Measurements from ENCODE around the gene DBN1. TPM values are rescaled to one million over a fixed set of nuclear protein-coding genes. Genes with fewer than 3 reads are reported as not detected.

Gene DBN1
- total RNA-seq, 2 donors from 2014 or later, result 322 to 383 TPM

- WGBS, 2 experiments (ENCODE audit: insufficient coverage in 1 of 2, insufficient read length in 1 of 2), result 71 to 73% methylated on average over 9 to 14 of the region's 14 CpGs
- Mint-ChIP-seq H3K27ac (peak overlapping the region; percentile 44), H3K4me1 (peaks cover 35% of the 10 kb centered on the region), H3K4me3 (peak overlapping the region; percentile 74), H3K27me3 (ENCODE audit: insufficient read depth) (no peaks in the 10 kb centered on the region), H3K9me3 (no peaks in the 10 kb centered on the region), H3K36me3 (ENCODE audit: low read depth) (peaks cover 44% of the 10 kb centered on the region)
- peak overlapping the region; percentile 86 for H3K9ac ChIP-seq (ENCODE audit: extremely low read depth, low read length, poor library complexity, severe bottlenecking)
- H3K9me3 ChIP-seq (ENCODE audit: control insufficient read depth, low read length), result no peaks in the 10 kb centered on the region
- H3K4me1 ChIP-seq (ENCODE audit: control insufficient read depth, insufficient read depth, low read length), result peaks cover 31% of the 10 kb centered on the region
- peak overlapping the region; percentile 93 for H3K4me3 ChIP-seq (ENCODE audit: low read length)
- H3K36me3 ChIP-seq (ENCODE audit: control insufficient read depth, insufficient read depth, low read length), result peaks cover 55% of the 10 kb centered on the region
- peak; percentile 60 for DNase-seq
- H3K27me3 ChIP-seq (ENCODE audit: control insufficient read depth, insufficient read depth, low read length, poor library complexity, severe bottlenecking), result no peaks in the 10 kb centered on the region
- H3K27ac ChIP-seq (ENCODE audit: low read depth, low read length), result peak overlapping the region; percentile 96
- no peak for TF ChIP-seq CTCF (conservative IDR thresholded peaks at IDR 0.05)
These were observed 1.7 kb downstream of the DBN1 start for GRCh38 chr5:177471610-177472356.

DNA sequence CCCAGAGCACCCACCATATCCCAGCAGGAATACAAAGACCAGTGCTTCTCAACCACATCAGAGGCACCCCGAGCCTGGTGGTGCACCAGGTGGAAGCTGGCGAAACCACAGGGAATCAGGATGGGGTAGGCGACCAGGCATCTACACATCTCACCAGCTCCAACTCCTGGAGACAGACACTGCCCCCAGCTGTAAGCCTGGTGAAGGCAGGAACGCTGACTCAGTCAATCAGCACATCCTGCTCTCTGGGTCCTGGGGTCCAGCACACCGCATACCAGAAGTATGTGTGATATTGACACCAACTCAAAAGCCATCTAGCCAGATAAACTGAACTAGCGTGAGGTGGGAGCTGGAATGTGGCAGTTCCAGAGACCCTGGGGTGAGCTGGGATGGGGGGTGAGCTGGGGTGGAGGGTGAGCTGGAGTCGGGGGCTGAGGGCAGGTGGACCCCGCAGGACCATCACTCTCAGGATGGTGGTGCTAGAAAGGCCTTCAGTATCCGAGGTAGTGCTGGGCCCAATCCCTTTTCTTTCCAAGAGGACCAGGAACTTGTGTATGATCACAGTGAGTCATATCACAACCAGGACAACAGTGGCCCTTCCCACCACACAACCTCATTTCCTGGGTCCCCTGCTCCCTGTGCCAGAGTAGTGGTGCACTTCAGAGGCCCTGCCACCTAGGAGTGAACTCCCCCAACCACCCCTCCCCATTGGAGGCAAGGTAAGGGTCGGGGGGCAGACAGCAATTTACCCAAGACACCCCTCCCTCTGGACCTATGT is 2.5 kb downstream of the DBN1 start:
- Histone ChIP-seq H3K27me3 (ENCODE audit: control insufficient read depth, insufficient read depth, low read length, poor library complexity, severe bottlenecking) (no peaks in the 10 kb centered on the region), H3K9me3 (ENCODE audit: control insufficient read depth, low read length) (peaks cover 5% of the 10 kb centered on the region), H3K4me1 (ENCODE audit: control insufficient read depth, insufficient read depth, low read length) (peaks cover 31% of the 10 kb centered on the region), H3K4me3 (ENCODE audit: low read length) (peak overlapping the region; percentile 93), H3K36me3 (ENCODE audit: control insufficient read depth, insufficient read depth, low read length) (peaks cover 63% of the 10 kb centered on the region), H3K9ac (ENCODE audit: extremely low read depth, low read length, poor library complexity, severe bottlenecking) (peak overlapping the region; percentile 38), H3K27ac (ENCODE audit: low read depth, low read length) (peak overlapping the region; percentile 85)
- DNase-seq, result peak; percentile 67
- Mint-ChIP-seq H3K27ac (peak overlapping the region; percentile 83), H3K9me3 (peaks cover 1% of the 10 kb centered on the region), H3K36me3 (ENCODE audit: low read depth) (peaks cover 52% of the 10 kb centered on the region), H3K4me3 (peak overlapping the region; percentile 74), H3K27me3 (ENCODE audit: insufficient read depth) (no peaks in the 10 kb centered on the region), H3K4me1 (peaks cover 30% of the 10 kb centered on the region)
- TF ChIP-seq CTCF (conservative IDR thresholded peaks at IDR 0.05), result no peak
- WGBS, 2 experiments (ENCODE audit: insufficient coverage in 1 of 2, insufficient read length in 1 of 2), result 92% methylated on average over 5 to 10 of the region's 10 CpGs

DNA sequence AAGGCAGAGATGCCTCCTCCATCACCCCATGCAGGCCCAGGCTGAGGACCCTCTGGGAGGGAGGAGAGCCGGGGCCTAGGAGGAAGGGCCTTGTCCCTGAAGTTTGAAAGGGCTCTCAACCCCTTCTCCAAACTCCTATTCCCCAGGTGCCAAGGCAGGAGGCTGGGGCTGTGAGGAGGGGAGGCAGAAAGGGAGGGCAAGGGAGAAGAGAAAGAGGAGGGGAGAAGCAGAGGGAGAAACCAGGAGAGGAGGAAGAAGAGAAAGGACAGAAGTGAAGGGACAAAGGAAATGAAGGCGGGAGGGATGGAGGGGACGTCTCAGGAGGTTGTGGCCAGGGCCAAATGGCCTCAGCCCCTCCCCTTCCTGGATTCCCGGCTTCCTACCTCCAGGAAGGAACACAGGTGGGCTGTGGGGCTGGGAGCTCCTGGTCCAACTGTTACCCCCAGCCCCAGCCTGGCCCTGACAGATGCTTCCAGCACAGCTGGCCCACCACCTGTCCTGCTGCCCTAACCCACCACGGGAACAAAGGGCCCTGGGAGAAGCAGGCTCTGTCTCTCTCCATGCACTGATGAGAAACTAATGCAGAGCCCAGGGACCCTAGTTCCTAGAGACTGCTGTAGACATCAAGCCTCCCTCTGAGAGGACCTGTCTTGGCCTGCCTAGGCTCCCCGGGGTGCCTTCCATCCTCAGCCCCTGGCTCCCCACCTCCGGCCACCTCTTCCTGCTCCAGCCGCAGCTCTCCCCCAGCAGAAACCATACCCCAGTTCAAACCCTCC is 3.5 kb downstream of the DBN1 start:
- Mint-ChIP-seq H3K9me3 (peaks cover 10% of the 10 kb centered on the region), H3K4me1 (peaks cover 26% of the 10 kb centered on the region), H3K4me3 (peak overlapping the region; percentile 74), H3K36me3 (ENCODE audit: low read depth) (peaks cover 62% of the 10 kb centered on the region), H3K27ac (peak overlapping the region; percentile 83), H3K27me3 (ENCODE audit: insufficient read depth) (no peaks in the 10 kb centered on the region)
- Histone ChIP-seq H3K27ac (ENCODE audit: low read depth, low read length) (peak overlapping the region; percentile 85), H3K27me3 (ENCODE audit: control insufficient read depth, insufficient read depth, low read length, poor library complexity, severe bottlenecking) (no peaks in the 10 kb centered on the region), H3K9ac (ENCODE audit: extremely low read depth, low read length, poor library complexity, severe bottlenecking) (peak overlapping the region; percentile 38), H3K9me3 (ENCODE audit: control insufficient read depth, low read length) (peaks cover 14% of the 10 kb centered on the region), H3K4me1 (ENCODE audit: control insufficient read depth, insufficient read depth, low read length) (peaks cover 31% of the 10 kb centered on the region), H3K36me3 (ENCODE audit: control insufficient read depth, insufficient read depth, low read length) (peaks cover 73% of the 10 kb centered on the region), H3K4me3 (ENCODE audit: low read length) (peak overlapping the region; percentile 93)
- TF ChIP-seq CTCF (conservative IDR thresholded peaks at IDR 0.05), result no peak
- 70 to 89% methylated on average over 6 to 8 of the region's 8 CpGs for WGBS, 2 experiments (ENCODE audit: insufficient coverage in 1 of 2, insufficient read length in 1 of 2)
- no peak for DNase-seq
